ENCODE data around the gene DPH6. TPM values are rescaled to one million over a fixed set of nuclear protein-coding genes. Genes with fewer than 3 reads are reported as not detected.

DPH6 gene
- polyA plus RNA-seq, 4 donors, result 17.7 to 19.0 (median 18.7) TPM

DNA sequence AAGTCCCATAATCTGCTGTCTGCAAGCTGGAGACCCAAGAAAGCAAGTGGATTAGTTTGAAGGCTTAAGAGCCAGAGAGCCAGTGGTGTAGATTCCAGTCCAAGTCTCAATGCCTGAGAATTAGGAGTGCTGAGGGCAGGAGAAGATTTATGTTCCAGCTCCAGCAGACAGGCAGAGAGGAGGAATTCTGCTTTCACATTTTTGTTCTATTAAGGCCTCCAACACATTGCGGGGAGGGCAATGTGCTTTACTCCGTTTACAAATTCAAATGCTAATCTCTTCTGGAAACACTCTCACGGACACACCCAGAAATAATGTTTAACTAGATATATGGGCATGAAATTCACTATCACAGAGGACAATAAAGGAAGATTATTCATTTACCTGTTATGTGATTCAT, 54.0 kb downstream of the DPH6 start:
- no peak for DNase-seq (ENCODE audit: low read depth in 4 of 4, low spot score in 3 of 4)

DNA sequence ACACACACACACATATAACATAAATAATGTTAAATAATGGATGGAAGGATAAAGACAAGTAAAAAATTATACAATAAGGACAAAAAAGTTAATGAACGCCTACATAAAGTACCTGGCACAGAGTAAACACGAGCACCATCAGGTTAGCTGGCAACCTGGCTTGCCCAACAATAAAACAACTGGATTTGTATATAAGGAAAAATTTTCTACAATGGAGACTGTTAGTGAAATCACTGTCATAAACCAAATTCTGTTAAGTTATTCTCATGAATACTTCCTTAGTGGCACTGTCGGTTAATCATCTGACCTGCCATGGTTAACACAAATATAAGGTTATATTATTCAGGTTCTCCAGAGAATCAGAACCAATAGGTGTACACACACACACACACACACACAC, 54.8 kb downstream of the DPH6 start:
- no peak for DNase-seq (ENCODE audit: low read depth in 4 of 4, low spot score in 3 of 4)

- DNase-seq (ENCODE audit: low read depth in 4 of 4, low spot score in 3 of 4), result no peak
Observed at GRCh38 chr15:35490511-35490910, 55.5 kb downstream of the DPH6 start.

GRCh38 chr15:35487417-35487816, 58.5 kb downstream of the DPH6 start:
- DNase-seq (ENCODE audit: low read depth in 4 of 4, low spot score in 3 of 4), result no peak

- no peak for DNase-seq (ENCODE audit: low read depth in 4 of 4, low spot score in 3 of 4)
Observed at GRCh38 chr15:35486296-35486695, 59.7 kb downstream of the DPH6 start.

GRCh38 chr15:35485411-35485810, 60.6 kb downstream of the DPH6 start:
- no peak for DNase-seq (ENCODE audit: low read depth in 4 of 4, low spot score in 3 of 4)

- no peak for DNase-seq (ENCODE audit: low read depth in 4 of 4, low spot score in 3 of 4)
Observed at GRCh38 chr15:35484231-35484945, 61.6 kb downstream of the DPH6 start.

DNA sequence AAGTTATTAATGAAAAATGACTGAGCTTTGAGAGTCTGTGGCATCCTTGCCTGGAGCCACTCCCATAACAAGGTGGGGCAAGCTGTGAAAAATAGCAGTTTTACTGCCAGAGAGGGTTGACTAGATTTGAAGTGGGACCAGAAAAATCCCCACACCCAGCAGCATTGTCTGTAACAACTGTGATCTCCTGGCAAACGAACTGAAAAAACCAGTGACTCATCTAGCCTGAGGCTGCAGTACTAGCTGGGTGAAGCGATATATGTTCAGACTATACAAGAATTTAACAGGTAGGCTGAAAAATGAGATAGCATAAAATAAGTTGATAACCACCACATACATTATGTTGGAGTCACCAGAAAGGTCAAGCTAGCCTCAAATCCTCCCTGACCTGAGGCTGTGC, 64.0 kb downstream of the DPH6 start:
- DNase-seq (ENCODE audit: low read depth in 4 of 4, low spot score in 3 of 4), result no peak

DNA sequence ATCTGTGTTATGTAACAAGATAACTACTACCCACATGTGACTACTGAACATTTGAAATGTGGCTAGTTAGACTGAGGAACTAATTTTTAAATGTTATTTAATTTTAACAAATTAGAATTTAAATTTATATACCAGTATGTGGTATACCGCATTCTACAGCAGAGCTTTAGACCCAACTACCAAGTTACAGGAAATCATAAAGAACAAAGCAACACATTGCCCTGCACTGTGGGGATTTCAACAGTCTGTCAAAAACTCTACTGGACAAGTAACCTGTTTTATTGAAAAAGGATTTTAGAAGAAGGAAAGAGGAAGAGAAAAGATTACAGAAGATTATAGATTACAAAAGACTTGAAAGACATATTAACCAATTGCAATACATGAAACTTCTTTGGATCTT, 64.9 kb downstream of the DPH6 start:
- DNase-seq (ENCODE audit: low read depth in 4 of 4, low spot score in 3 of 4), result no peak

DNA sequence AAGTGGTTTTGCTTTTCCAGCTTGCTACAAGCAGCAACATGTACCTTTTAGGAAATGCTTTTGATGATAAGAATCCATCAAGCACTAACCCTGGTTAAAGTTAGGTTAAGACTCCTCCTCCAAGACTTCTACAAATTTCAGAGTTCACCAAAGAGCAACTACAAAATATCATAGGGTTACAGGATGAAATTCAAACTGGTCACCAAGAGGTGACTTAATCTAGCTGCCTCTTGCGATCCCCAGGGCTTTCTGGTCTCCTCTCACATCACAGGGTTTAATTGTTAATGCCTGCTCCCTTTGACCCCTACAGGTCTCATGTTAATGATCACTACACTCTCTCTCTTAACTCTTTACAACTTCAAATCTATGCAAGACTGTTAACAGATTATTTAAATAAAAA, 66.5 kb downstream of the DPH6 start:
- DNase-seq (ENCODE audit: low read depth in 4 of 4, low spot score in 3 of 4), result no peak

DNA sequence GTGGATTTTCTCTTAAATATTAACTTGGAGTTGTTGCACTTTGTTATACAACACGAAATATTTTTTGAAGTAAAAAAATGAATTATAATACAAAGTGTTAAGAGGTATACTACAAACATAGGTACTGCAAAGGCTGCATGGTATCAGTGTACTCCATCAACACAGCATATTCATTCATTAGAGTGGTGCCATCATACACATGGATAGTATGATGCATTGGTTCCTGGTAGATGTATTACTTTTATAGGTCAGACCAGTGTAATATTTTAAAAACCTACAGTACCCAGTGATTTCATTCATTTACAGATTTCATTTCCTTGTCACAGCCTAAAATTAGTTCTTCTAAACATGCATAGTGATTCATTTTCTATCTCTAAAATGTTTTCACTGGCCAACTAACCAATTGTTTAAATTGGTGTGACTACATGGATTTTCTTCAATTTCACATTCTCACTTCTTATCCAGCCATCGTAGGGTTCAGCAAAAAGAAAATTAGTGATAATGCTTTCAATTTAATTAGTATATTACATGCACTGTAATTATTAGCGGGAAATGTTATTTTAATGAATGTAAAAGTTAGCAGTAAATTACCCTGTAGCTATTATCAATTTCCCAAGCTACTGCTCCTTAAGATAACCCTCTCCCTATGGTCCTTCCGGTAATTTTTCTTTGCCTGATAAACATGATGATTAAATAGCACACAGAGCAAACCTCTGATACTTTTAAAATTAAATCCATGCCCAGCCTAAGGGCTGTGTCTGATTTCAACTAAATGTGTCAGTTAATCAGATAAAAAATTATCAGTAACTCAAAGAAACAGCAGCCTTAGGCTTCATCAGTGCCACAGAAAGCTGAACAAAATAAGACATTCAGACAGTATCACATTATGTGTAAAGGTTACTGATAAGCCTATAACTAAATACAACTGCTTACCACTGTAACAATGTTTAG, 68.4 kb downstream of the DPH6 start:
- DNase-seq (ENCODE audit: low read depth in 4 of 4, low spot score in 3 of 4), result no peak

- DNase-seq (ENCODE audit: low read depth in 4 of 4, low spot score in 3 of 4), result no peak
Observed at GRCh38 chr15:35471024-35471423, 74.9 kb downstream of the DPH6 start.

GRCh38 chr15:35470441-35470840, 75.5 kb downstream of the DPH6 start:
- DNase-seq (ENCODE audit: low read depth in 4 of 4, low spot score in 3 of 4), result no peak

DNA sequence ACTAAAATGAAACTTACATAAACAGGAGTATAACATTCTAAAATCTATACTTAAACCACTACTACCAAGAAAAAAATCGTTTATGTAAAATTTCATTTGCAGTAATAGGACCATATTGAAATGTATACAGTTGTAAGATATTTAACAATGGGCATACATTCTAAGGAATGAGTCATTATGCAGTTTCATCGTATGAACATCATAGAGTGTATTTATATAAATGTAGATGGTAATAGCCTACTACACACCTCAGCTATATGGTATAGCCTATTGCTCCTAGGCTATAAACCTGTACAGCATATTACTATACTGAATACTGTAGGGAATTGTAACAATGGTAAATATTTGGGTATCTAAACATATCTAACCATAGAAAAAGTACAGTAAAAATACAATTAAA, 79.5 kb downstream of the DPH6 start:
- DNase-seq (ENCODE audit: low read depth in 4 of 4, low spot score in 3 of 4), result no peak

GRCh38 chr15:35465783-35466182, 80.2 kb downstream of the DPH6 start:
- DNase-seq (ENCODE audit: low read depth in 4 of 4, low spot score in 3 of 4), result no peak

DNA sequence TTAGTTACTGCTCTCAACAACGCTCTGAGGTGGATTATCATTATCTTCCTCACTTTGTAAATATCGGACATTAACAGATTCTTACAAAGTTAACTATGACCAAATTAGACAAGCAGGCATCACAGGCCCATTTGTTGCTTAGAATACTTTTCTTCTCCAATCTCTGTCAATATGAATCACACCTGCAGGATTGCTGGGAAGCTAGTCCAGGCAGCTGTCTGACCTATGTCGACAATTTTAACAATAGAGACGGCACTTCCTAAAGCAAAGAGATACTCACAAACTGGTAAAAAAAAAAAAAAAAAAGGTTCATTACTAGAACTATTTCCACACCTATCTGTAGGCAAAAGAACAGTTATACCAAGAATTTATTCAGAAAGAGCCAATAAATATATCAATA, 85.3 kb downstream of the DPH6 start:
- no peak for DNase-seq (ENCODE audit: low read depth in 4 of 4, low spot score in 3 of 4)

- DNase-seq (ENCODE audit: low read depth in 4 of 4, low spot score in 3 of 4), result no peak
Observed at GRCh38 chr15:35458176-35458856, 87.6 kb downstream of the DPH6 start.

- no peak for DNase-seq (ENCODE audit: low read depth in 4 of 4, low spot score in 3 of 4)
Observed at GRCh38 chr15:35455201-35455600, 90.8 kb downstream of the DPH6 start.

- no peak for DNase-seq (ENCODE audit: low read depth in 4 of 4, low spot score in 3 of 4)
Observed at GRCh38 chr15:35450492-35450891, 95.5 kb downstream of the DPH6 start.

- no peak for DNase-seq (ENCODE audit: low read depth in 4 of 4, low spot score in 3 of 4)
Observed at GRCh38 chr15:35448294-35448693, 97.7 kb downstream of the DPH6 start.

DNA sequence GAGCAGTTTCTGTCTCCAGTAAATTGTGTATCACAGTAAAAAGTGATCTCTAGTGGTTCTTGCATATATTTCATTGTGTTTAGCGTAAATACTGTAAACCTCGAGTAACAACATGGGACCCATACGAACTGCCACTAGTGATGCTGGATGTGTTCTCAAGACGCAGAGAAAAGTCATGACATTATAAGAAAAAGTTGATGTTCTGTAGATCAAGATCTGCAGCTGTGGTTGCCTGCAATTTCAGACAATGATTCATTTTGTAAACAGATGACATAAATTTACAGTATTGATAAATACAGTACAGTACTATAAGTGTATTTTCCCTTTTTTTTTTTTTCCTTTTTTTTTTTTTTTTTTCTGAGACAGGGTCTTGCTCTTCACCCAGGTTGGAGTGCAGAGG, 100.1 kb downstream of the DPH6 start:
- no peak for DNase-seq (ENCODE audit: low read depth in 4 of 4, low spot score in 3 of 4)
